ENCODE results near the gene PLP1.
"Not testable (repeated sequence)": the region's sequence is repeated elsewhere in the genome, so short reads cannot be mapped to it uniquely, and the experiment has no call there.

PLP1 gene

DNA sequence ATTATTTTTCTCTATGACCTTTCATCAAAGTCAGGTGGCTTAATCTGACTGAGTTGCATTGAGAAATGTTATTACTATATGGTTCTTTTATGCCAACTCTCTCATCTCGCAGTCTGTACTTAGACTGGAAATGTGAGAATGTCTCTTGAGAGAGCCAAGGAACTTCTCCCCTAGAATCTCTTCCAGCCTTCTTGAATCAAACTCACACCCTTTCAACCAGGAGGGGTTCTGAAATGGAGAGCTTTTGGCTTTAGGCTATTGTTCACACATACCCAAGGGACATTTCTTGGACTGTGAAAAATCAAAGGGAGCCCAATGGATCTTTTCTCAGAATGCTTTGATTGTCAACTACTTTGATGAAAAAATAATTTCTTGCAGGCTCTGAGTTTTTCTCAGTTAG lies 5.1 kb downstream of the PLP1 start:
- DNase-seq = no peak

DNA sequence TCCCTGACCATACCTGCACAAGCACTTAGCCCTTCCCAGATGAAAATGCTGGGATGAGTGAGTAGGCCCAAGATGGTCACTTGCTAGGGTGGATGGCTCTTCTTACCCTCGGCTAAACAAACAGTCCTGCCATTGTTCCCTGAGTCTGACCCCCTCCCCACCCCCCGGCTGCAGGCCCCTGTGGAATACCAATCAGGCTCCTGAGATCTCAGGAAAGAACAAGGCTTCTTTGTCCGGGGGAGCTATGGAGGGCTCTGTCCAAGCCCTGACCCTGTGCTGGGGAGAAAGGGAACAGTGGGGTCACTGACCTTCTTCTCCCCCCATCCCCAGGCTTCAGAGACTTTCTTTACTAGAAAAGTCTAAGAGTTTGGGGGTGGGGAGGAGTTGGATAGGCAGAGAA lies 6.0 kb downstream of the PLP1 start:
- DNase-seq = no peak

DNA sequence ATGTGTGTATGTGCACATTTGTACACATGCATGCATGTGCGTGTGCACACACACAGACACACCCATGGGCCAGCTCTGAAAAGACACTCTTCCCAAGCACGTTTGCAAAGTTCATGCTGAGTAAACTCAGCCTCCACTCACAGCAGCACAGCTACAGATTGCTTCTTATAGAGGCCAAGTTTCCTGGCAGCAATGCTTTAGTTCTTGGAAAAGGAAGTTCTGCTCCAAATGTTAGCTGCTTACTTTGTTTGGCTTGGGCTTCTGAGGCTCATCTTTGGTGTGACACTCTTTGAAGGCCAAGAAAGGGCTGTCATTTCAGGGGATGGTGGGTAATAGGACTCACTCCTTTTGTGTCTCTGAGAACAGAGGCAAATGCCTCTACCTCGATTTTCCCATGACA lies 6.6 kb downstream of the PLP1 start:
- no peak for DNase-seq

DNA sequence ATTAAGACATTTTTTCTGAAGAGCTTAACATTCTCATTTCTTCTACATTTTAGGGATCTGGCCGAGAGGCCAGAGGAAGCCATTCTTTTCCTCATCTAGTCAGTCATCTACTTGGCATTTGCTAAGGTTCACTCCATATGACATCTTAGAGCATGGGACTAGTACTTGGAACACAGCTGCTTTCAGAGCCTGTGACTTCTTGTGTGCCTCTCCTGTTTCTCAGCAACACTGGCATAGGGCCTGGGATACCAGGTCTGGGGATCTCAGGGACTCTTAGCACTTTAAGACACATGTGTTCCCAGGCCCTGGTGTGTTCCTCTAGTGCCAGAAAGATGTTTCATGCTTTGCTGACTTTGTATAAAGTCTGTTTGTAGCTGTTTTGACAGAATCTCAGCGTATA lies 7.3 kb downstream of the PLP1 start:
- DNase-seq = no peak

DNA sequence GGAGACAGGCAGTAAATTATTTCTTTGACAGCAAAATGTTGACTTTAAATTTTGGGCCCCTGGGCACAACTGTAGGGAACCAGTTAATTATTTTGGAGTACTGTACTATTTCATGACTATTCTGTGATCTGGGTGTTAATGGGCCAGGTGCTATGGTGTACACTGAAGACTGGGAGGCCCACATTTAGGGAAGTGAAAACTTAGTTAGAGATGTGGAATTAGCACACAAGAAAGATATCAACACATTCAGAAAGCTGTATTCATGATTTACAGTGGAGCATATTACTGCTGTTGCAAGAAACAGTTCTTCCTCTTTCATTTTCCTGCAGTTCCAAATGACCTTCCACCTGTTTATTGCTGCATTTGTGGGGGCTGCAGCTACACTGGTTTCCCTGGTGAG lies 12.4 kb downstream of the PLP1 start:
- no peak for DNase-seq

DNA sequence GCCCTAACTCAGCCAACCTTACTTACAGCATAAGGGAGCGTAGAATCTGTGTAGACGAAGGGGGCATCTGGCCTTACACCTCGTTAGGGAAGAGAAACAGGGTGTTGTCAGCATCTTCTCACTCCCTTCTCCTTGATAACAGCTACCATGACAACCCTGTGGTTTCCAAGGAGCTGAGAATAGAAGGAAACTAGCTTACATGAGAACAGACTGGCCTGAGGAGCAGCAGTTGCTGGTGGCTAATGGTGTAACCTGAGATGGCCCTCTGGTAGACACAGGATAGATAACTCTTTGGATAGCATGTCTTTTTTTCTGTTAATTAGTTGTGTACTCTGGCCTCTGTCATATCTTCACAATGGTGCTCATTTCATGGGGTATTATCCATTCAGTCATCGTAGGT lies 14.6 kb downstream of the PLP1 start:
- DNase-seq = peak; percentile 16

DNA sequence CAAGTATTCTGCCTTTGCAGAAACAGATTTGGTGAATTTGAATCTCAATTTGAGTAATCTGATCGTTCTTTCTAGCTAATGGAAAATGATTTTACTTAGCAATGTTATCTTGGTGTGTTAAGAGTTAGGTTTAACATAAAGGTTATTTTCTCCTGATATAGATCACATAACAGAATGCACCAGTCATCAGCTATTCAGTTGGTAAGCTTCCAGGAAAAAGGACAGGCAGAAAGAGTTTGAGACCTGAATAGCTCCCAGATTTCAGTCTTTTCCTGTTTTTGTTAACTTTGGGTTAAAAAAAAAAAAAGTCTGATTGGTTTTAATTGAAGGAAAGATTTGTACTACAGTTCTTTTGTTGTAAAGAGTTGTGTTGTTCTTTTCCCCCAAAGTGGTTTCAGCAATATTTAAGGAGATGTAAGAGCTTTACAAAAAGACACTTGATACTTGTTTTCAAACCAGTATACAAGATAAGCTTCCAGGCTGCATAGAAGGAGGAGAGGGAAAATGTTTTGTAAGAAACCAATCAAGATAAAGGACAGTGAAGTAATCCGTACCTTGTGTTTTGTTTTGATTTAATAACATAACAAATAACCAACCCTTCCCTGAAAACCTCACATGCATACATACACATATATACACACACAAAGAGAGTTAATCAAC lies 15.3 kb downstream of the PLP1 start:
- DNase-seq = no peak

DNA sequence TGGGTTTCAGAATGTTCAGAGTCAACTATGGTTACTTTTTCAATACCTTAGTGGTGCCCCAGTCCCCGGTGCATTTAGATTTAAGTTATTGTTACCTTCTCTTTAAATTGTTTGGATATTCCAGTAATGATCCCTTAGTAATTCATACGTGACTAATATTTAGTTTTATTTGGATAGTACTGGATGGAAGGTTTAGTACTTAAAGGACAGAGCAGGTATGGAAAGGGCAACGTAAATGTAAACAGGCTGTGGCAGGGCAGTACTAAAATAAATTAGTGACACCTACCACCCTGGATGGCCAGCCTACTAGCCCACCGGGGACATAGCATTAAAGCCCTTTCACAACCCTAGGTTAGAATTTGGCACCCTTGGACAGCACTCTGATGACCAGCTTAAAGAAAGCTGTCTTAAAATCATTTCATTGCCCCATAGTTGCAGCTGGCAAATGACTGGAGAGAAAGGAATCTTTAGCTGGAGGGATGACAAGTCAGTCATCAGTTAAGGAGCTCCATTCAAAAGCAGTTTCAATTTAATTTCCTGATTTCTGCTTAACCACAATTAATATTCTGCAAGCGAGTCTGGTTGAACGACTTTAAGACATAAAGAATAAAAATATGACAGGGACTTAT lies 16.4 kb downstream of the PLP1 start:
- DNase-seq = no peak

DNA sequence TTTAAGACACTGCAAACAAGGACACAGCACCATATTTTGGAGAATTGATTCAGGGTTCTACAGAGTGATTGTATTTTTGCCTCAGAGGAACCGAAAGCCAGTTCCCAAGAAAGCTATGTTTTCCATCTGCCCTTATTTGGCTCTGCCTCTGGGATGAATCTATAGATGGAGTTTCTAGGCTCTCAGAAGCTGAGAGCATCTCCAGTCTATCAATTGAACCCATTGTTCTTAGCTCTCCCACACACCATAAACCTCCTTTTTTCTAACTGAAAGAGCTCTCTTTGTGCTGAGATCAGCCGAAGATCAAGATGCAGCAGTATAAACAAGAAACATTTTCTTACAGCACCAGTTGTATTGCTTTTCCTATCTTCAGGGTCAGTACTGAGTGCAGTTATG lies 16.9 kb downstream of the PLP1 start:
- DNase-seq = no peak

DNA sequence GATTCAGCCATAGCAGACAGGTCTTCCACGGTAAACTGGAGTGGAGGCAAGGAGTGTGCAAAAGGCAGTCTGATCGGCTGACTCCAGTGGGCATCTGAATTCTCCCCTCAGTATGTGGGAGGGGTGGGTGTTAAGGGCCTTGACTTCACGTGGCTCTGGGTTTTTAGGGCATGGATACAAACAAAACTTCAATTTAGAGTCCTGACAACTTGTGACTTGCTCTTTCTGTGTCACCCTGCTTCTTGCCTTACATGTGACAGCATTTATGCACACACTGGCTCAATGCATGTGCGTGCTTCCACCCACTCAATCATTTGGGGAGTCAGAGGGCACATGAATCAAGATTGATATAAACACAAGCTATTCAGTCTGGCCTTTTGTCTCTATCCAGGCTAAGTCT lies 17.5 kb downstream of the PLP1 start:
- DNase-seq = no peak

DNA sequence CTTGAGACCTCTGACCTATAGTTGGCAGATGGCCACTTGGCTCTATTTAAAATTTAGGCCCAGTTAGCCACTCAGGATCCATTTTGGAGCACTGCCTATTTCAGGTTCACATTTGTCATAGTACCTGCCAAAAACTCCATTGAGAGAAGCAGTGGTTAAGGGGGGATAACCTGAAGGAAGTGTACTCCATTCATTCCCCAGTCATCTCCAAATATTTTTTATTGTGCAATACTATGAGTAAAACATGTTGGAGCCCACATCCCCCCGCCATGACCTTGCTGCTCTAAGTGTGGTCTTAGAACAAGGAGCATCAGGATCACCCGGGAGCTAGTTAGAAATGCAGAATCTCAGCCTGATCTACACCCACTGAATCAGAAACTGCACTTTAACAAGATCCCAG lies 21.1 kb downstream of the PLP1 start:
- DNase-seq = no peak

DNA sequence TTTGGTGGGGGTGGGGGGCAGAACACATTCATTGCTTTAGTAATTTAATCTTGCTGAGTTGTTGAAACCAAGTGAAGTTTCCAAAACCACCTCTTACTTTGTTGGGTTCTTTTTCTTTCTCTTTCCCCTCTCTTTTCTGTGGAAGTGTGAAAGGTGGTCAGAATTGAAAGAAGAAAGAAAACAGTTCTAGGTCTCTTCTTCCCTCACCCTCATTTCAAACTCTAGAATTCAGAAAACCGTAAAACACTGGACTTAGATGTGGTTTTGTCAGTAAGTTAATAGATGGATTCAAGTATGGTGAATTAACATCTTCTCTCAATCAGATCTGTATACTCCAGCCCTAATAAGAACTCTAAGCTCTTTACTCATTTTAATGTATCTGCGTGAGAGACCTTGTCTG lies 23.7 kb downstream of the PLP1 start:
- no peak for DNase-seq

DNA sequence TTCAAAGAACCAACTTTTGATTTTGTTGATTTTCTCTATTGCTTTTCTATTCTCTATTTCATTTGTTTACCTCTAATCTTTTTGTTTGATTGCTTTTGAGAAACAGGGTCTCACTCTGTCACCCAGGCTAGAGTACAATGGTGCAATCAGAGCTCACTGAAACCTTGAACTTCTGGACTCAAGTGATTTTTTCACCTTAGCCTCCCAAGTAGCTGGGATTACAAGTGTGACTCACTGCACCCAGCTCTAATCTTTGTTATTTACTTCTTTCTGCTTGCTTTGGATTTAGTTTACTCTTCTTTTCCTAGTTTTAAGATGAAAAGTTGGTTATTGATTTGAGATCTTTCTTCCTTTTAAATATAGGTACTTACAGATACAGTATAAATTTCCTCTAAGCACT lies 29.2 kb downstream of the PLP1 start:
- no peak for DNase-seq

DNA sequence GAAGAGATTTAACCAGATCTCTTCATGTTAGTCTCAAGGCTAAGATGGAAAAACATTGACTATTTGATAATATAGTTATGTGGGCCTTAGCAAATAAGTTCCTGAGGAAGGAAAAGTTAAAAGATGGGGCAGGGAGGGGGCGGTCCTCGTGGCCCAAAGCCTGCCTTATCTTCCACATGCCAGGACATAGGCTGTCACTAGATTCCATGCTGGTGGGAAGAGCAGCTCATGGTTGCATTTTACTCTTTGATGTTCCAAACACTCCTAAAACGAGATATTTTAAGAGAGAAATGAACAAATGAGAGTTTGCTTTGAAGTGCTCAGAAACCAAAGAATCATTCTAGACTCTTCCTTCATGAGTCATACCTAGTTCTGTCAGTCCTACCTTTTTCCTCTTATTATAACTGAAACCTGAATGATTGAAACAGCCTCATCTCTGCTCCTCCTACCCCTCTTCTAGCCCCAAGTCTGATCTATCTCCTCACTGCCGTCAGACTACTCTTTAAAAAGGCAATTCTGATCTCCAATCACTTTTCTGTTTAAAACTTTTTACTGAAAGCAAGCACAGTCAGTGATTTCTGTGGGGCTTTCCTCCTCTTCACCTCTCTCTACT lies 30.3 kb downstream of the PLP1 start:
- no peak for DNase-seq

DNA sequence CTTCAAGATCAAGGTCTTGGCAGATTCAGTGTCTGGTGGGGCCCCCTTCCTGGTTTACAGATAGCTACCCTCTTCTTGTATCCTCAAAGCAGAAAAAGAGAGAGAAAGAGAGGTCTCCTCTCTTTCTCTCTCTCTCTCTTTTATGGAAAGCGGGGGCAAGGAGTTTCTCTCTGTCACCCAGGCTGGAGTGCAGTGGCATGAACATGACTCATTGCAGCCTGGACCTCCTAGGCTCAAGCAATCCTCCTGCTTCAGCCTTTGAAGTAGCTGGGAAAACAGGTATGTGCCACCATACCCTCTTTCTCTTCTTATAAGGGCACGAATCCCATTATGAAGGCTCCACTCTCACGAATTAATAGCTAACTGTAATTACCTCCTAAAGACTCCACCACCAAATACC lies 35.2 kb downstream of the PLP1 start:
- no peak for DNase-seq

DNA sequence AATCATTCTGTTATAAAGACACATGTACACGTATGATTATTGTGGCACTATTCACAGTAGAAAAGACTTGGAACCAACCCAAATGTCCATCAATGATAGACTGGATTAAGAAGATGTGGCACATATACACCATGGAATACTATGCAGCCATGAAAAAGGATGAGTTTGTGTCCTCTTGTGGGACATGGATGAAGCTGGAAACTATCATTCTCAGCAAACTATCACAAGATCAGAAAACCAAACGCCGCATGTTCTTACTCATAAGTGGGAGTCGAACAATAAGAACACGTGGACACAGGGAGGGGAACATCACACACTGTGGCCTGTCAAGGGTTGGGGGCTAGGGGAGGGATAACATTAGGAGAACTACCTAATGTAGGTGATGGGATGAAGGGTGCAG lies 40.5 kb downstream of the PLP1 start:
- DNase-seq = not testable (repeated sequence)

DNA sequence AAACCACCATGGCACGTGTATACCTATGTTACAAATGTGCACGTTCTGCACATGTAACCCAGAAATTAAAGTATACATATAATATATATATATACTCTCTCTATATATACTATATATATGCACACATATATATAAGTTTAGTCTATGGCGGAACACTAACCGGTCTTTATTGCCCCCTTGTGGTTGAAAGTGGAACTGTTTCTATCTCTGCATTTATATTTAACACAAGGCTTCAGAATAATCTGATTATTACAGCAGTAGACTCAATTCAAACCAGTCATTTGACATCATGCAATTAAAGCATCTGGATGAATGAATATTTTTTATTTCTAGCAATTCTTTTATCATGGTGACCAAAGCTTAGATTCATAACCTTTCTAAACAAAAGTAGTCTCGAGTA lies 40.9 kb downstream of the PLP1 start:
- peak; percentile 42 for DNase-seq

DNA sequence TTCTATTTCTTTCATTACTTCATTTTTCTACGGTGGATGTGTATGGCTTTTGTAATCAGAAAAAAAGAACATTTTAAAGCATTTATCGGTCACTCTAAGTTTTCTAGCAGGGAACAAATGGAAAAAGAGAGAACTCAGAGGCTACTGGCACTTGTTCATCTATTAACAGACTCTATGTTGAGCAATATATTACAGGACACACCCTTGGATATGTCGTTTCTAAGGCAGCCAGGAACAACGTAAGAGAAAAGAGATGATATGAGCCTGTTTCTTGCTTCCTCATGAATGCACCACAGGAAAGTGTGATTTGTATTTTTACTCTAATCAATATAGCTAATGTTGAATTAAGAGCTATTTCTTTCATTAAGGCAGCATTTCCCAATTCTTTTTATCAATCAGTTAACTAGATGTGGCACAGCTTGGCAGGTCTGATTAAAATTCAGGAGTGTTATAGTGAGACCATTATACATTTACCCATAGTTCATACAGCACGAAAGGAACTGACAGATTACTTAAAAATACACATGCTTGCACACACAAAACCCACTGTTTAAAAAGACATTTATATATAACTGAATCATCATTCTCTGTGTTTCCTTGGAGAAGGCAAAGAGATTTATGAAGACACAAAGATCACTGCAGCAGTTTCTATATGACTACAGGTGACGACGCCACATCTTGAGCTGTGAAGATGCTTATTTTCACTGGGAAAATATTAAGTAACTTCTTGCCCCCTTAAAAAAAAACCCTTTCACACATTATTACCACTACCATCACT lies 42.4 kb downstream of the PLP1 start:
- no peak for DNase-seq

DNA sequence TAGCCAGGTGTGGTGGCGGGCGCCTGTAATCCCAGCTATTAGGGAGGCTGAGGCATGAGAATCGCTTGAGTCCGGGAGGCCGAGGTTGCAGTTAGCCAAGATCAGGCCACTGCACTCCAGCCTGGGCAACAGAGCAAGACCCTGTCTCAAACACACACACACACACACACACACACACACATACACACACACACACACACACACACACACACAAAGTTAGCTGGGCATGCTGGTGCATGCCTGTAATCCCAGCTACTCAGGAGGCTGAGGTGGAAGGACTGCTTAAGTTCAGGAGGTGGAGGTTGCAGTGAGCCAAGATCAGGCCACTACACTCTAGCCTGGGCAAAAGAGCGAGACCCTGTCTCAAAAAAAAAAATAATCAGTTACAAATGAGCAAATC lies 44.2 kb downstream of the PLP1 start:
- not testable (repeated sequence) for DNase-seq

DNA sequence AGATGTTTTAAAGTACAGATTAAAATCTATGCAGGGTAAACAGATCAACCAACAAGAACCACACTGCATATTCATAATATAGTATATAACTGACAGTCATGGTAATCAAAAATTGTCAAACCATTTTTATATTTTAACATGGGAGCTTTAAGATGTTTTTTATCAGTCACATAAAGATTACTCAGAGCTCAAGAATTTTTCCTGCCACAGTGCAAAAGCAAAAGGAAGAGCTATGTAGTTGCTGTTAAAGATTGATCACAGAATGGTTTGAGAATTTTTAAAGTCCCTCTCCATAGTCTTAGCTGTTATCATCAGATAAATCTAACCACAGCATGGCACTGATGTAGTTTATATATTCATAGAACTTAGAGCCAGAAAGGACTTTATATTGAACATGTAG lies 47.0 kb downstream of the PLP1 start:
- DNase-seq = no peak

DNA sequence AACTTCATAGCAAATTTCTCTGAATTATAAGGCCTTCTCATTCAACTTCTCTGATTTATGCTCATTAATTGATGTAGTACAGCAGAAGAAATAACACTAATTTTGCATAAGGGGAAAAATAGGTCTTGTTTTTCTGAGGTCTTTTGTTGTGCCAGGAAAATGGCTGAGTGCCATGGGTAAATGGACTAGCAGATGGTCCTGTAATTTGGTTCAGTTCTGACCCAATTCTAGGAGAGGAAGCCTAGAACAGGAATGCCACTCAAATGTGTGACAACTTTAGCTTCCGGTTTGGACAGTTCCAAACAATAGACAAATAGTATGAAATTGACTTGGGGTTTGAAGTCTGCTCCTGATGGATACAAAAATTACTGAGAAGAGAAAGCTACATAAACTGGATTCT lies 49.2 kb downstream of the PLP1 start:
- no peak for DNase-seq

DNA sequence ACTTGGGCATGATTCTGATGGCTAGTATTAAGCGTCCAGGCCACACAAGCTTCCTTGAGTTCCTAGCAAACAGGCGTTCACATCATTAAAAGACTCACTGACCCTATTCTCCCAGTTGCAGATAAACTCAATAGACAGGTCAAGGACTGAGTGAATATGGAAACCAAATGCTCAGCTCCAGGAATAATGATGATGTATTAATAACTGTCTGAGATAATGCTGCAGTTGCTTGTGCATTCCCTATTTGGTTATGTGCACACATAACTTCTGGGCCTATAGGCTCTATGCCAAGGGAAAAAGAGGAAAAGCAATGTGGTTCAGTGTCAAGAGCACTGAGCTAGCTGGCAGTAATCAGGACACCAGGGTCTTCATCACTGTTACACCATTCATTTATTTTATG lies 51.9 kb downstream of the PLP1 start:
- DNase-seq = no peak

DNA sequence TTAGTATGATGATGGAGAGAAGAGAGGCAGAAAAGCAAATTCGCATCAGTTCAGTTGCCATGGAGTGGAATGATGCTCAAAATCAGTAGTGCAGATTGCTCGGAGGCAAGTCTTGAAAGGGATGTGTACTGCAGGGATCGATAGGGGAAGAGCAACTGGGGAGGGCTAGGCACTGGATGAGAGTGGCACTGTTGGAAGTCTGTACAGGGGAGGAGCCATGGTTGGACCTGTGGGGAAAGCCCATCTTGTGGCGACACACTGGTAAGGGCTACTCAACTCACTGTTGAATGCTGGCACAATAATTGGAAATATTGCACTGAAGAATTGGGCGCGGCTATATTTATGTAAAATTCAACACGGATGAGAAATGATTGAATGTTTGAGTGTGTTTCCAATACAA lies 54.2 kb downstream of the PLP1 start:
- DNase-seq = no peak

DNA sequence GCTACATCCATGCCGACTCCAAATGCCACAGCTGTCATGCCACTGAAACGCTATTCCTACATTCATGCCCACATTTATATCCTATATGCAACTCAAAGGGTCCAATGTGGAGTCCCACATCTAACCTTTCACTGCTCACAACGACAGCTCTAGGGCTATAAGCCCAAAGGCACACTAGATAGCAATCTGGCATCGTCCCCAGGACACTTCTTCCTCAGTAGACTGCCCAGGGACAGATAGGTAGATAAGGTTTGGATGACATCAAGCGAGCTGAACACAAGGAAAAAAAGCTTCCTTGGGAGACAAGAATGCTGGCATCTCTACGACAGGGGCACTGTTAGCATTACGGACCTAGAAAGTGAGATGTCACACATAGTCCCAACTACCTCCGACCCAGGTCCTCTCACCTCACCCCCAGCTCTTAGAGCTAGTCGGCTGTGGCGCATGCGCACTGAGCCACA lies 54.7 kb downstream of the PLP1 start:
- no peak for DNase-seq
